Liver (tissue), 3 donors: ENCODE data around the gene NIPSNAP2.

Experiments used
- CTCF ChIP-seq: fragments of 150-350 bp; IDR thresholded peaks from 2 replicates; pipeline ENCODE4 v1.5.1; 2017; ENCODE audit warnings: improper control_type of control experiment, low read depth, low read length; ENCODE audit not compliant: missing input control
- FOXA1 ChIP-seq: IDR thresholded peaks from 2 replicates; pipeline ENCODE4 v1.6.1; 2016; ENCODE audit warnings: antibody characterized with exemption
- GABPA ChIP-seq, 2 donors: IDR thresholded peaks in 1 of 2; conservative IDR thresholded peaks in 1 of 2; 2 replicates each; pipeline ENCODE4 v1.6.1; 2016; ENCODE audit warnings: antibody characterized with exemption in 2 of 2, mild to moderate bottlenecking in 1 of 2, moderate library complexity in 1 of 2
- JUND ChIP-seq, 2 donors: IDR thresholded peaks; 2 replicates each; pipeline ENCODE4 v1.6.1; 2016; ENCODE audit warnings: antibody characterized with exemption in 2 of 2
- MAX ChIP-seq: IDR thresholded peaks from 2 replicates; pipeline ENCODE4 v1.6.1; 2016; ENCODE audit warnings: antibody characterized with exemption
- RAD21 ChIP-seq, 2 donors: IDR thresholded peaks; 2 replicates each; pipeline ENCODE4 v1.6.1; 2016; ENCODE audit warnings: antibody characterized with exemption in 2 of 2, mild to moderate bottlenecking in 2 of 2
- REST ChIP-seq: IDR thresholded peaks from 2 replicates; pipeline ENCODE4 v1.6.1; 2016; ENCODE audit warnings: antibody characterized with exemption, mild to moderate bottlenecking
- SP1 ChIP-seq: IDR thresholded peaks from 2 replicates; pipeline ENCODE4 v1.6.1; 2018; ENCODE audit warnings: antibody characterized with exemption, mild to moderate bottlenecking
- TAF1 ChIP-seq: conservative IDR thresholded peaks from 2 replicates; pipeline ENCODE4 v1.6.1; 2016; ENCODE audit warnings: antibody characterized with exemption, mild to moderate bottlenecking
- YY1 ChIP-seq: IDR thresholded peaks from 2 replicates; pipeline ENCODE4 v1.6.1; 2016; ENCODE audit warnings: antibody characterized with exemption, mild to moderate bottlenecking
- donor health status: healthy.
- donor health status: healthy.

GRCh38 chr7:56007167-56007652 lies 42.8 kb downstream of the NIPSNAP2 start:
- no peak for TF ChIP-seq CTCF
- no peak for TF ChIP-seq YY1
- no peak for TF ChIP-seq MAX
- no peak for TF ChIP-seq TAF1
- no peak for TF ChIP-seq RAD21 (IDR thresholded peaks at IDR 0.05)
- no peak for TF ChIP-seq JUND (IDR thresholded peaks at IDR 0.05)
- TF ChIP-seq GABPA (IDR thresholded peaks at IDR 0.05 in 1 of 2, conservative IDR thresholded peaks at IDR 0.05 in 1 of 2), result no peak
- no peak for TF ChIP-seq REST
- TF ChIP-seq FOXA1, result no peak
- TF ChIP-seq SP1, result no peak
